ENCODE data around the gene SIVA1.

SIVA1 gene

DNA sequence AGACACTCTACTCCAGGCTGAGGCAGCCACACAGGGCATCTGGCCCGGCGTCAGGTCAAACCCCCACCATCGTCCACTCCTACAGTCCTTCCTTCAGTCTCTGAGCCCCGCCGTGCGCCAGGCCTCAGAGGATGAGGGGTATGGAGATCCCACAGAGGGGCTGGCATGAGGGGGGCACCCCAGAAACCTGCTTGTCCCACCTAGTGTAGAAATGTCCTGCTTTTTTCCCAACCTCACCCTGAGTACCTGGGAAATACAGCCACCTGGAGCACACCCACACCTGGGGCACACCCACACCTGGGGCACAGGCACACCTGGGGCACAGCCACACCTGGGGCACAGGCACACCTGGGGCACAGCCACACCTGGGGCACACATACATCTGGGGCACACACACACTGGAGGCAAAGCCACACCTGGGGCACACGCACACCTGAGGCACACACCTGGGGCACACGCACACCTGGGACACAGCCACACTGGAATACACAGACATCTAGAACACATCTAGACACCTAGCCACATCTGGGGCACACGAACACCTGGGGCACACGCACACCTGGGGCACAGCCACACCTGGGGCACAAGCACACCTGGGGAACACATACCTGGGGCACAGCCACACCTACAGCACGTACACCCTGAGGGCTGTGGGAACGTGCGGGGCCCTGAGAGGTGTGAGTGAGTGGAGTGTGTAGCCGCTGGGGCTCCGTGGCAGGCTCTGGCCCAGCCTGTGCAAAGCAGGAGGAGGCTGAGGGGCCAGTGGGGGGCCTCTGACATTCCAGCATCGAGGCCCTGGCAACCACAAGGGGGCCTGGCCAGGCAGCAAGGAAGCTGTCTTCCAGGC, 24.2 kb downstream of the SIVA1 start:
- Histone ChIP-seq H3K4me3 (ENCODE audit: low read depth in 1 of 2, low read length in 1 of 2) (no peak overlapping the region), H3K27me3 (no peaks in the 10 kb centered on the region), H3K27ac (no peak overlapping the region), H3K36me3 (peaks cover 94% of the 10 kb centered on the region), H3K4me1 (ENCODE audit: control insufficient read depth in 1 of 2, insufficient read depth in 1 of 2, low read depth in 1 of 2, low read length in 1 of 2) (no peaks in the 10 kb centered on the region), H3K9me3 (no peaks in the 10 kb centered on the region)
- TF ChIP-seq CTCF (IDR thresholded peaks at IDR 0.05): no peak

GRCh38 chr14:104777808-104778249, 24.9 kb downstream of the SIVA1 start:
- Histone ChIP-seq H3K27me3 (no peaks in the 10 kb centered on the region), H3K4me3 (ENCODE audit: low read depth in 1 of 2, low read length in 1 of 2) (no peak overlapping the region), H3K4me1 (ENCODE audit: control insufficient read depth in 1 of 2, insufficient read depth in 1 of 2, low read depth in 1 of 2, low read length in 1 of 2) (no peaks in the 10 kb centered on the region), H3K9me3 (no peaks in the 10 kb centered on the region), H3K36me3 (peaks cover 93% of the 10 kb centered on the region), H3K27ac (no peak overlapping the region)
- TF ChIP-seq CTCF (IDR thresholded peaks at IDR 0.05): no peak

DNA sequence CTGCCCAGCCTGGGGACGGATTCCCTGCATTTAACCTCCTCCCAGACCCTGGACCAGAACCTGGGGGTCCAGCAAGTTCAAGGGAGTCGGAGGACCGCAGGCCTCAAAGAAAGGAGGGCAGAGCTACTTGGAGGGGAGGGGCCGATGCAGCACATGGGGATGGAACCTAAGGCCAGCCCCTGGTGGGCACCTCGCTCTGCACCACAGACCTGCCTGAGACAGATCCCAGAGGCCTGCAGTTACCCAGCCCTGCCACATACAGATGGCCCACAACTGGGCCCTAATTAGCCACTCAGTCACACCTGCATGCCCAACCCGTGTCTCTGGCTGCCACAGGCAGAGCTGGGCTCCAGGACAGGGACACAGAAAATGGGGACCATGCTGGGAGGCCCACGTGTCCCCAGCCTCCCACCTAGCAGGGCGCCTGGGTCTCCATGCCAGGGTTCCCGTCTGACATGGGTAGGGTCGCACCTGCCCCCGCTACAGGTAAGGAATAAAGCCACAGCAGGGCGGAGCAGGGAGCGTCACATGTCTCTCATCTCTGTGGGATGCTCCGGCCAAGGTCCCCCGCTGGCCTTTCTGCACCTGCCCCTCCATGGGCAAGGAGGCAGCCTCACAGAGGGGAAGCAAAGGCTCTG, 25.9 kb downstream of the SIVA1 start:
- H3K4me1 ChIP-seq (ENCODE audit: control insufficient read depth in 1 of 2, insufficient read depth in 1 of 2, low read depth in 1 of 2, low read length in 1 of 2): no peaks in the 10 kb centered on the region
- H3K36me3 ChIP-seq: peaks cover 86% of the 10 kb centered on the region
- no peak for TF ChIP-seq CTCF (IDR thresholded peaks at IDR 0.05)
- no peaks in the 10 kb centered on the region for H3K9me3 ChIP-seq
- H3K4me3 ChIP-seq (ENCODE audit: low read depth in 1 of 2, low read length in 1 of 2): no peak overlapping the region
- no peak overlapping the region for H3K27ac ChIP-seq
- no peaks in the 10 kb centered on the region for H3K27me3 ChIP-seq

DNA sequence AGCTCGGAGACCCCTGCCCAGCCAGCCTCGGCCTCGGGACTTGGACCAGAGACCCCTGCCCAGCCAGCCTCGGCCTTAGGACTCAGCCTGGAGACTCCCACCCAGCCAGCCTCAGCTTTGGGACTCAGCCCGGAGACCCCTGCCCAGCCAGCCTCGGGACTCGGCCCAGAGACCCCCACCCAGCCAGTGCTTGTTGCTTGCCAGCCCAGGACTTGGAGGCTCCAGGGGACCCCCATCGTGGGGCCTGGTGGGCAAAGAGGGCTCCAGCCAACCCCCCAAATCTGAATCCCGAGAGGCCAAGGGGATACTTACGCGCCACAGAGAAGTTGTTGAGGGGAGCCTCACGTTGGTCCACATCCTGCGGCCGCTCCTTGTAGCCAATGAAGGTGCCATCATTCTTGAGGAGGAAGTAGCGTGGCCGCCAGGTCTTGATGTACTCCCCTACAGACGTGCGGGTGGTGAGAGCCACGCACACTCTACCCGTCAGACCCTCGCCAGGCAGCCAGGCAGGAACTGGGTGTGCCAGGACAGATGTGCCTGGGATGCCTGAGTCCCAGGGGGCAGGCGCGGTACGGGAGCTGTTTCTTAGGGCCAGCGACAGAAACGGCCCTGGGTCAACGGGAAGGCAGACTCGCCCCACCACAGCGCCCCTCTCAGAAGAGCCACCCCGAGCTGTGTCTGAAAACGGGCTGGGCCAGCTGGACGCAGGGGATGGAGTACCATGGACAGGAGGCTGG, 27.0 kb downstream of the SIVA1 start:
- Histone ChIP-seq H3K4me1 (ENCODE audit: control insufficient read depth in 1 of 2, insufficient read depth in 1 of 2, low read depth in 1 of 2, low read length in 1 of 2) (no peaks in the 10 kb centered on the region), H3K36me3 (peaks cover 78% of the 10 kb centered on the region)

More for the DNA sequence above, 27.0 kb downstream of the SIVA1 start:
- H3K27me3 ChIP-seq: no peaks in the 10 kb centered on the region
- no peak for TF ChIP-seq CTCF (IDR thresholded peaks at IDR 0.05)
- H3K27ac ChIP-seq: no peak overlapping the region
- H3K4me3 ChIP-seq (ENCODE audit: low read depth in 1 of 2, low read length in 1 of 2): no peak overlapping the region
- no peaks in the 10 kb centered on the region for H3K9me3 ChIP-seq

All from neutrophil (primary cell).